K562 (cell line): Measurements from ENCODE around the gene ARSI.

Source experiments
- NCOA1 ChIP-seq: fragments of 450-650 bp; IDR thresholded peaks from 2 replicates; pipeline ENCODE4 v1.6.1; 2016; ENCODE audit warnings: low read depth
- POLR2B ChIP-seq: fragments of 450-650 bp; IDR thresholded peaks from 2 replicates; pipeline ENCODE4 v1.6.1; 2018; ENCODE audit warnings: low read depth; ENCODE audit not compliant: partially characterized antibody
- SAFB ChIP-seq: fragments of 200-400 bp; formaldehyde crosslinking; IDR thresholded peaks from 2 replicates; pipeline ENCODE4 v1.6.1; 2017; ENCODE audit warnings: low read depth, low read length, borderline replicate concordance
- ZNF12 ChIP-seq: sonication (generic); formaldehyde crosslinking; IDR thresholded peaks from 2 replicates; pipeline ENCODE4 v1.4.0; 2020; ENCODE audit warnings: mild to moderate bottlenecking, missing genetic modification reagents
- ZSCAN29 ChIP-seq: fragments of 450-650 bp; IDR thresholded peaks from 2 replicates; pipeline ENCODE4 v1.6.1; 2017
- TF ChIP-seq, protein P1 (sequence below): fragments of 250-450 bp; sonication (Bioruptor Pico); IDR thresholded peaks from 2 replicates; pipeline ENCODE4 v1.4.0; 2020; ENCODE audit warnings: mild to moderate bottlenecking

DNA sequence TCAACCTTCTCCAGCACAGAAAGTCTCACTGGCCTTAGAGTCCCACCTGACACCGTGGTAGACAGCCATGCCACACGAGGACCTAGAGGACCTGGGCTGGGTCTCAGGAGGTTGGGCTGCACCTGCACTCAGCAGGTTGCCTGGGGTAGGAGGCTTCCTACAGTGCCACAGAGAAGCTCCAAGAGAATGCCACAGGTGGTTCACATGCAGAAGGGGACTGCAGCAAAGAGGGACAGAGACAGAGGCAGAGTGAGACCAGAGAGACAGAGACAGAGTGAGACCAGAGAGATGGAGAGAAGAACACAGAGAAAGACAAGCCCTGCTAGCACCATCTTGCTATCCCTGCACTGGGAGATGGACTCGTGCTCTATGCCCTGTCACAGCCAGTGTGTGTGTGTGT, 18.8 kb downstream of the ARSI start:
- no peak for TF ChIP-seq ZSCAN29
- no peak for TF ChIP-seq POLR2B
- TF ChIP-seq ZNF12: no peak
- no peak for TF ChIP-seq SAFB
- TF ChIP-seq, protein P1, sequence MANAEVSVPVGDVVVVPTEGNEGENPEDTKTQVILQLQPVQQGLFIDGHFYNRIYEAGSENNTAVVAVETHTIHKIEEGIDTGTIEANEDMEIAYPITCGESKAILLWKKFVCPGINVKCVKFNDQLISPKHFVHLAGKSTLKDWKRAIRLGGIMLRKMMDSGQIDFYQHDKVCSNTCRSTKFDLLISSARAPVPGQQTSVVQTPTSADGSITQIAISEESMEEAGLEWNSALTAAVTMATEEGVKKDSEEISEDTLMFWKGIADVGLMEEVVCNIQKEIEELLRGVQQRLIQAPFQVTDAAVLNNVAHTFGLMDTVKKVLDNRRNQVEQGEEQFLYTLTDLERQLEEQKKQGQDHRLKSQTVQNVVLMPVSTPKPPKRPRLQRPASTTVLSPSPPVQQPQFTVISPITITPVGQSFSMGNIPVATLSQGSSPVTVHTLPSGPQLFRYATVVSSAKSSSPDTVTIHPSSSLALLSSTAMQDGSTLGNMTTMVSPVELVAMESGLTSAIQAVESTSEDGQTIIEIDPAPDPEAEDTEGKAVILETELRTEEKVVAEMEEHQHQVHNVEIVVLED: no peak
- no peak for TF ChIP-seq NCOA1
